Measurements from ENCODE around the gene TP73. TPM values are rescaled to one million over a fixed set of nuclear protein-coding genes. Genes with fewer than 3 reads are reported as not detected.
A peak's percentile ranks its signal among the peaks of the same experiment; 100 is the strongest.

TP73 gene
- total RNA-seq, 1 donor = under 0.01 TPM

DNA sequence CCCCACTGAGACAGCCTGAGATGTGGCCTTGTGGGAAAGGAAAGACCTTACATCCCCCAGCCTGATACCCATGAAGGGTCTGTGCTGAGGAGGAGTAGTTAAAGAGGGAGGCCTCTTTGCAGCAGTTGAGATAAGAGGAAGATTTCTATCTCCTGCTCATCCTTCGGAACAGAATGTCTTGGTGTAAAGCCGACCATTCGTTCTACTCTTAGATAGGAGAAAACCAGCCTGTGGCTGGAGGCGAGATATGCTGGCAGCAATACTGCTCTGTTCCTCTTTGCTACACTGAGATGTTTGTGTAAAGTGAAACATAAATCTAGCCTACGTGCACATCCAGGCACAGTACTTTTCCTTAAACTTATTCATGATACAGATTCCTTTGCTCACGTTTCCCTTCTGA lies 98.4 kb downstream of the TP73 start:
- DNase-seq (ENCODE audit: low read depth in 2 of 3, low spot score in 2 of 3) = no peak

DNA sequence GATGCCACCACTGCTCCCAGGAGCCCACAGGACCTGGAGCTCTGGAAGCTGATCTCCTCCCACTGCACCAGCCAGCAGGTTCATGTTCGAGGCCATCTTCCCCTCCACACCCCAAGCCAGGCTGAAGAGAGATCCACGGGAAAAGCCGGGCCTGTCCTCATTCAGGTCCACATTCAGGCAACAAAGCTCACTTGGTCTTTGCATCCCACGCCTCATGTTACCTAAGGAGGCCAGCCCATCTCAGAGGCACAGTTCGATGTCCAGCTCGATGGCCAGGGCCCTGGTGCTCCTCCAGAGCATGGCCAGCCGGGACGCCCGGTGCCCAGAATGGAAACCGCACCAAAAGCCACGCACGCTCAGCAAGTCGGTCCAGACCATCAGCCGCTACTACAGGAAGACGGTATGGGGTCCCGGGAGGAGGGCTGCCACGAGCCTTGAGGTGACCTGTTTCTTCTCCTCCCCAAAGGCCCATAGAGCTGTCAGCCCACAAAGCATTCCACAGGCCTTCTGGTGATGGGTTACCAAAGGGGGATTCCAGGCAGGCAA lies 100.2 kb downstream of the TP73 start, which contains the start of gene CCDC27:
CCDC27 (plus strand) TSS at position 51 of the 546 bp plus-strand sequence; CDS start at position 83, 32 bp downstream.
- DNase-seq (ENCODE audit: low read depth in 2 of 3, low spot score in 2 of 3) = no peak

DNA sequence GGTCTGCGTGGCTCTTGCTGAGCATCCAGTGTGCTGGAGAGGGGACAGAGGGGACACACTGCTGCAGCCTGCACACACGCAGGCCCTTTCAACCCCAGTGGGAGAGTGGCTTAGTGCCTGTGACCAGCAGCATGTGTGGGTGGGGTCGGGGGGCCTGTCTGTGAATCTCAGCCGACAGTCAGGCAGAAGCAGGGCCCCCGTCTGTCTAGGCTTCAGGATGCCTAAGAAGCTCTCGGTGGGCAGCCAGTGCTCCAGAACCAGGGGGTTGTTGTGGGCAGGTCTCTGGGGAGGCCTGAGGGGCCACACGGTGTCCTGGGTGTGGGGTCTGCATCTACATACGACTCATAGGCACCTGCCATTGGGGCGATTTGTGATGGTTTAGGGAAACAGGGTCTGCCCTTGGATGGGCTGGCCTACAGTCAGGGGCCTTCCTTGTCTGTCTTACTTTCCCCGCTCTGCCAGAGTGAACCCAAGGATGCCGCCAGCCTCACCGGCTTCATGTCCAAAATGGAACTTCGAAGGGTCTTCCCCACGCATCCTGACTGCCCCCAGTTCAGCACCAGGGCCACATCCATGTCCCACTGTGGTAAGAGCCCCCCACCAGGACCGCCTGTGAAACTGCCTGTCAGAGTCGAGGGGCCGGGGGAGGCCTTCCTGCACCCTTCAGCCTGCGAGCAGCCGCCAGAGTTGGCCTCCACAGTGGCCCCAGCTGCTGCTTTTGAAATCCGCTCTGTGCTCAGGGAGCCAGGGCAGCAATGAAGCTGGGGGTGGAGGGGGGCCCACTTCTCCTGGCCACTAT lies 101.5 kb downstream of the TP73 start:
- DNase-seq (ENCODE audit: low read depth in 2 of 3, low spot score in 2 of 3) = no peak

DNA sequence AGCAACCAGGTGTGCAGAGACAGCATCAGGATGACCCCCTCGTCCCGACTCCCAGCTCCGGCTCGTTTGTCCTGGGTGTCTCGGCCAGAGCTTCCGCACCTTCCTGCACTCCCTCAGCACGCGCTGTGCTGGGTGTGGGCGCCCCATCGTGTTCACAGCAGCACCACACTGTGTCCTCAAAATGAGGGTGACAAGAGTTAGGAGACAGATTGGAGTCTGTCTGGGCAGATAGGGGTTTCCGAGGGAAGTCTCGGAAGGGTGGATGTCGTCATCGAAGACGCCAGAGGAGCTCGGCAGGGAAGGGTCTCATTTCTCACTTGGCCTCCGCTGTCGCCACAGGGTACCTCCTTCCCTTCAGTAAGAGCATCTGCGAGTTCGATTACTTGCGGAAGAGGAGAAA lies 104.1 kb downstream of the TP73 start:
- no peak for DNase-seq (ENCODE audit: low read depth in 2 of 3, low spot score in 2 of 3)

DNA sequence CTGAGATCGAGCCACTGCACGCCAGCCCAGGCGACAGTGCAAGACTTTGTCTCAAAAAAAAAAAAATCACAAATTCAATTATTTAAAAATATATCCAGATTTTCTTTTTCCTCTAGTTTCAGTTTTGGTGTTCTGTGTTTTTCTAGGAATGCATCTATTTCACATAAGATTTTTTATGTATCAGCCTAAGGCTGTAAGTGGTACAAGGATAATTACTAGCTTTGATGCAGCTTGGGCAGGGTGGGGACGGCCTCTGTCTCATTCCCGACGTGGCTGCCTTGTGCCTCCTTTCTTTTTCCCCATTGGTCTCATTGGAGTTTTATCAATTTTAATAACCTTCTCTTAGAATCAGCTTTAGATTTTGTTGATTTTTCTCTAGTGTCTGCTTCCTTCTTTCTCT lies 106.8 kb downstream of the TP73 start:
- DNase-seq (ENCODE audit: low read depth in 2 of 3, low spot score in 2 of 3) = no peak

DNA sequence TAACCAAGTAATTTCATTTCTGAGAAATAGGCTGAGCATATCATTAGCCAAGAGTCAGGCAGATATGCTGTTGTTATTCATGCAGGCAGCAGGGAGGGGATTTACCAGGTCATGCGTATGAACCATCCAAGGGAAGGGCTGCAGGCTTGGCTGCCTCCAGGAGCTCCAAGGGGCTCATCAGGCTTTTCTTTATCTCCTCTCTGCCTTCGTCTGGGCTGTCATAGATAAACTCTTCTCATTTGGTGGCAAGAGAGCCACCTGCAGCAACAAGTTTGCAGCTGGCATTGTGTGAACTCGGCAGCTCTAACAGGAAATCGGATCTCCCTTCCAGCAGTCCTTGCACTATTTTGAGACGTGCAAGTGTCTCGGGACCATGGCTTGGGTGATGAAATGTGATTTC lies 107.5 kb downstream of the TP73 start:
- no peak for DNase-seq (ENCODE audit: low read depth in 2 of 3, low spot score in 2 of 3)

DNA sequence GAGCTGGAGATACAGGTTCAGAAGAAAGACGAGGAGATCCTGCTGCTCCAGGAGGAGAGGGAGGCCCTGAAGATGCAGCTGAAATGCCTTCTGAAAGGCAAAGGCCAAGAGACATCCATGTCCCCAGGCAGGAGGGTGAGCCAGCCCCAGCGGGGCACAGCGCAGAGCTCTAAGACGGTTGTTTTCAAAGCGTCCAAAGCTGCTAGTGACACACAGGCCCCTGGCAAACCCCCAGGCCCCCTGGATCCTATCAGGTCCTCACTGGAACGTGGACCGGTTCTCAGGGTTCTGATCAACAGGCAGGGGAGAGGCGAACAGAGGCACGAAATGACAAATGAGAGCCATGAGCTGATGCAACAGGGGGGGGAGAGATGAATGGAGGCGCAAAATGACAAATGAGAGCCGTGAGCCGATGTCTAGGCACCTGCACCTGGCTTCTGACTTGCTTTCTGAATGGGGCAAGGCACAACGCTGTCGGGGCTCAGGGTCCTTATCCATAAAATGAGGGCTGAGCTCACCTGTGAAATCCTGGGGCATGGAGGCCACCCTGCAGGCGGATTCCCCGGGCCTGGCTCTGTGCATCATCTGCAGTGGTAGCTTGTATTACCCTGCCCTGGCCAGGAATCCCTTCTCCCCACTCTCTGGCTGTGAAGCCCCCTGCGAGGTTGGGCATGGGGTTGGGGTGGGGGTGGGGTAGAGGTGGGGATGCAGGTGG lies 109.1 kb downstream of the TP73 start:
- DNase-seq (ENCODE audit: low read depth in 2 of 3, low spot score in 2 of 3) = no peak

DNA sequence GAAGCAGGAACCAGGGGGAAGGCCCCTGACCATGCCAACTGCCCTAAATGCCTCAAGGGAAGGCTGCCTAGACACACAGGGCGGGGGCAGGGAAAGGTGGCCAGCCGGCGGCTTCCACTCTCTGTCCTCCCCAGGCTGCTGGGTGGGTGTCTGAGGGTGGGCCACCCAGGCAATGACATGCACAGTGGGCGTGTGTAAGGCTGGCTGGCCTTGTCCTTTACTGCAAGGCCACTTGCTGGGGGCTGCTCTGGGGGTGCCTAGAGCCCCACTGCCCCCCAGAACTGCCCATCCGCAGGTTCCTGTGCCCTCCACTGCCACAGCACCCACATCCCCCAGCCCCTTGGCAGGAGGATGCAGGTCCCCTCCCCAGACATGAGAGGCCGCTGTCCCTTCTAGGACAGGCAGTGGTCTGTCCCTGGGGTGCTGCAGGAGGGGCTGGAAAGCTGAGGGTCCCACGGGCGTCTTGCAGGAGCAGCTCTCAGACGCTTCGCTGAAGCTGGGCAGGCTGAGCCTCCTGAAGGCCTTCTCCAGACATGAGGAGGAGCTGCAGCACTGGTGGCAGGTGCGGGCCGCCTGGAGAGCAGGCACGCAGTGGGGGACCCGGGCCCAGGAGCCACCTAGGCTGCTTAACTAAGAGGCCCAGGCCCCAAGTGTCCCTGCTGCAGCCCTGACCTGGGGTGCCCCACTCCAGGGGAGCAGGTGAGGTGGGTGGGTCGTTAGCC lies 110.0 kb downstream of the TP73 start:
- DNase-seq (ENCODE audit: low read depth in 2 of 3, low spot score in 2 of 3) = no peak

DNA sequence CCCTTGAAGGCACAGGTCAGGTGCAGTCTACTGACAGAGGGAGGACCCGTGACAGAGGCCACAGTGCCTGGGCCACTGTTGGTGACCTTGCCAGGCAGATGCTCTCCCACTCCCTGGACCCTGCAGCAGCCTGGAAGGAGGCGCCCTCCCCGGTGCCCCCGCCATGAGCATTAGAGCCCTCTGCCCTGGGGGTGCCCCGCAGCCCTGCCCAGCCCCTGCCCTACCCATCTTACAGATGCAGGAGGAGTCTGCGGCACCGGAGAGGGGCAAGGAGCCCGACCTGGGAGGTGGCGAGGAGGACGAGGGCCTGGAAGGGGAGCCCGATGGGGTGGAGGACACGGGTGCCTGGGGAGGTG lies 110.5 kb downstream of the TP73 start:
- no peak for DNase-seq (ENCODE audit: low read depth in 2 of 3, low spot score in 2 of 3)

DNA sequence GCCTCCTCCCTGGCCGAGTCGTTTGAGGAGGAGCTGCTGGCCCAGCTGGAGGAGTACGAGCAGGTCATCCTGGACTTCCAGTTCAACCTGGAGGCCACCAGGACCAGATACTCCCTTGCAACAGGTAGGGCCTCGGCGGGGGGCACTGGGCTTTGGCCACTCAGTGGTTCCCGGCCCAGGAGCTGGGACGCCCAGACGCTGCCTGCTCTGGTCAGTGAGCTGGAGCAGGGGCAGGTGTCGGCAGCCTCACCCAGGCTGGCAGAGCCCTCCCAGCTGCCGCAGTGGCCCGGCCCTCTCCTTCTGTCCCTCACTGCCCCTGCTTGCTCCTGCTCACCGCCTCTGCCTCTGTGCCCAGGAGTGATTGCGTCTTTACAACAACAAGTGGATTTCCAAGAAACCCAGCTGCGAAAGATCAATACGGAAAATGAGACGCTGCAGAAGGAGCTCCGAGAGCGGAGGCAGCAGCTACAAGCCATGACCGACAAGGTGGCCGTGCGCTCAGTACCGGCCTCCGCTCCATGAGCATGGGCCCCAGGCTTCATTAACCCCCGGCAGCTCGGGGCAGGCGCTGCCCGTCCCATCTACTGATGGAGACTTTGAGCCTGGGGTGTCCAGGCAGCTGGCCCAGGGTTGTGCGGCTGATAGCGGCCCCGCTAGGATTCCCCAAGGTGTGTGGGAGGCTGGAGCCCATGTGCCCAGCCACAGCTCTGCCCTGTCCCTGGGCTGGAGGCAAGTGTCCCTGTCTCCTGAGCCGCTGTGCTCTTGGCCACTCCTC lies 111.2 kb downstream of the TP73 start:
- DNase-seq (ENCODE audit: low read depth in 2 of 3, low spot score in 2 of 3) = no peak

DNA sequence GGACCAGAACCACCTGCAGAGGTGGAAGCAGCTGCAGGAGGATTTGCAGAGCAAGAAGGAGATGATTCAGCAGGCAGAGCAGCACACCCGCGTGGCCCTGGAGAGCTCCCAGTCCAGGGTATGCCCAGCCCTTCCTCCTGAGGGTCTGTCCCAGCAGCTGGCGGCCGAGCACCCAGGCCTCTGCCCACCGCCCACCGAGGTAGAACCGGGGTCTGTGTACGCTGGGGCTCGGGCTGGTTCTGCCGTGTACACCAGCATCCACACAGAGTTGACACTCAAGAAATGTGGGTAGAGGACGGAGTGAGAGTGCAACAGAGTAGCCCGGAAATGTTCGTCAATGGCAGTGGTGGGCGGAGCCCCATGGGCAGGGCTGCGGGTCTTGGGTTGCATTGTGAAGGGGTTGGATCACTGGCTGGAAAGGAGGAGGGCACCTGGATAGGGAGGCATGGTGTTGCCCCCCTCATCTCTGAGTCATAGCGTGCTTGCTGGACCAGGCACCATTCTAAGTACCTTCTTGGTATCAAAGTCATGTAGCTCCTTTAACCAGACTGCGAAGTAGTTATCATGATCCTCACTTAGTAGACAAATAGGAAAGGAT lies 115.1 kb downstream of the TP73 start:
- DNase-seq (ENCODE audit: low read depth in 2 of 3, low spot score in 2 of 3) = no peak

DNA sequence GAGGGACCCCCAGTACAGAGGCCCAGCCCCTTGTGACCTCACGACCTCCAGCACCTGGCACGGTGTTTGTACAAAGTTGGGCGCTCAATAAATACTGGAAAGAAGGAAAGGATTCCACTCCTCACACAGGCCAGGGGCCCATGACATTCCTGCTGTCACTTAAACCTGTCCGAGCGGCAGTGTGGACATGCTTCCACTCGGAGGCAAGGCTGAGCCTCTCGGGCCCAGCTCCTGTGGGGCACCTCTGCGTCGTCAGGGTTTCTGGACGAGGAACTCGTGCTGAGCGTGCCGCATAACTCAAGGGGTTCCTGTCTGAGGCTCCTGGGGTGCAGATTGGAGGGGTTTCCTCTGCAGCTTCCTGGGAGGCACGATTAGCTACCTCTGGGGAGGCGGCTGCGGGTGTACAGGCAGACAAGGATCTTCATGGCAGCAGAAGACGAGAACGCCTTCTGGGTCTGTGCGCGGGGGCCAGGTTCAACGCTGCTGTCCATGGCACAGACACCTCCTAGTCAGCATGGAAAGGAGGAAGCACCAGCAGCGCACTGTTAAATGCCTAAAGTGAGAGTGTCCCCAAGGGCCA lies 116.6 kb downstream of the TP73 start:
- no peak for DNase-seq (ENCODE audit: low read depth in 2 of 3, low spot score in 2 of 3)

DNA sequence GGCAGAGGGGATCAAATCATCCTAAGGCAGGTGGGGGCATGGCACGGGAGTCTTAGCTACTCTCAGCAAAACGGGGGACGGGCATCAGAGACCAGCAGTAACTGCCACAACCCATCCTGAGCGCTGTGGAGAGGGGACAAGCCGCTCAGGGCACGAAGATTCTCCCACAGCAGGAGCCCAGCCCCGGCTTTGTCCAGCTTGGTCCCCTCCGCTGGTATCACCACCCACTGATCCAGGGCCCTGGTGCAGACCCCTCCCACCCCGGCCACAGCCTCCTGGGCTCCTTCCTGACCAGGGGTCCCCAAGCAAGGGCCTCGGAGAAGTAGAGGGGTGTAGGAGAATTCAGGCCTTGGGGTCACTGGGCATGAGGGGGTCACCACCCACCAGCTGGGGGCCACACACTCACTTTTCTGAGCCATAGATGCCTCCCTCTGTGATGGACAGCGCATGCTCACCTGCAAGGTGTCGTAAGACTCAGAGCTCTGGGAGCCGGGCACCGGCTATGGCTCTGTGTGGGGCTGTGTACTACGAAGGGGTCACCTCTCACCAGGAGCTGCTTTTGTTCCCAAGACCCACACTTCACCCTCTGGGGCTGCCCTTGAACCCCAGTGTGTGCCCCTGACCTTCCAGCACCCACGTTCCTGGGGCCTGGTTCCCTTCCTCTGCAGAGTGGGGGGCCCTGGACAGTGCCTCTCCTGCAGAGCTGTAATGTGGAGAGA lies 117.9 kb downstream of the TP73 start:
- DNase-seq (ENCODE audit: low read depth in 2 of 3, low spot score in 2 of 3) = no peak

DNA sequence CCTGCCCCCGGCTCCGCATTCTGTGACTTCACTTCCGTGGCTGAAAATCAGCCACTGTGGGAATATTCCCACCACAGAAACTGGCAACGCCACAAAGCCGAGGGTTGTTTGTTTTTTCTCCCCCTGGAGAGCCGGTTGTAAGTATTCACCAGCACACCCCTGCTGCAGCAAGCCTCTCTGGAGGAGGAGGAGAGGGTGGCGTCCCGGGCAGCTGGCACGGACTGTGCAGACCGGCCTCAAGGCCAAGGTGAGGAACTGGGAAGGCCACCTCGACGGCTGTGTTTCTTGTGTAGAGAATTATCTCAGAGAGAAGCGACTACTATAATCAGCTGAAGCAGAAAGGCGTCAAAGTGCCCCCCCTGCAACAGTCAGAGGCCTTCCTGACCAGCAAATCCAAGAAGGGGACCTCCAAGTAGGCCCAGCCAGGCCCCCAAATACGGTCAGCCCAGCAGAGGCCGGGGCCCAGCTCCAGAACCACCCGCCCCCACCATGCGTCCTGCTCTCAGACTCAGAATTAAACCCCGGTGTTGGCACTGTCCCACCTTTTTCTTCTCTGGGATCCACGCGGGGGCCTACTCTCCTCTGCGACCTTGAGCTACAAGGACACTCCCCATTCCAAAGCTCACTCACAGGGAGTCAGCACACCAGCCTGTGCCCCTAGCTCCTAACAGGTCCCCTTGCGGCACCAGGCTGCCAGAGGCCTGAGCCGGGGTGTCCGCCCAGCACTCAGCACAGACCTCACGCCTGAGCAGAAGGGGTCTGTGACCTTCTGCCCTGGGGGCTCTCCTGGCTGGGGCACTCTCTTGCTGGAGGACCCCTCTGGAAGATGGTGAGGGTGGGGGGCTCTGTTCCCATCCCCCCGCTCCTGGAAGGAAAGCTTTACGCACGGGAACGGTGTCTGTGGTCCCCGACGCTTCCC lies 119.1 kb downstream of the TP73 start:
- DNase-seq (ENCODE audit: low read depth in 2 of 3, low spot score in 2 of 3) = no peak

DNA sequence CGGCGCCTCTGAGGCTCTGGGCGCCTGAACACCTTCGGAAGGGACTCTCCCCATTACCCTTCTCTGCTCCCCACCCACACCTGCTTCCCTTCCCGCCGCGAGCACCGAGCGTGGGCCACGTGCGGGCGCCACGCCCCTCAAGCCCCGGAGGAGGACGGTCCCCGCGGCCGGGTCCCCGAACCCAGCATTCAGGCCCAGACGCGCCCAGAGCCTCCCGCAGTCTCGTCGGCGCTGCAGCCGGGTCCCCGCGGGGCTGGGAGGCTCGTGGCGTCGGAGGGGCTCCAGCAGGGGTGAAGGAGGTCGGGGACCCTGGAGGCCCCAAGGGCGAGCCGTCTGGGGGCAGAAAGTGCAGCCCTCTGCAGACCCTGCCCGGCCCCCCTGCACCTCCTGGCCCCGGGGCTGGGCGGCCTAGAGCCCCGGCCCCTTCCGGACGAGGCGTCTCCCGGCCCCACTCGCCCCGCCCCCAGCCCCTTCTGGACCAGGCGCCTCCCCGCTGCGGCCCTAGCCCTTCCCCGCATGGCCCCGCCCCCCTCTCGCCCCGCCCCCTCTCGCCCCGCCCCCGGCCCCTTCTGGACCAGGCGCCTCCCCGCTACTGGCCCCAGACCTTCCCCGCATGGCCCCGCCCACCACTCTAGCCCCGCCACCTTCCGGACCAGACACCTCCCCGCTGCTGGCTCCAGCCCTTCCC lies 119.9 kb downstream of the TP73 start:
- peak; percentile 54 to 92 (median 88) for DNase-seq (ENCODE audit: low read depth in 2 of 3, low spot score in 2 of 3)

DNA sequence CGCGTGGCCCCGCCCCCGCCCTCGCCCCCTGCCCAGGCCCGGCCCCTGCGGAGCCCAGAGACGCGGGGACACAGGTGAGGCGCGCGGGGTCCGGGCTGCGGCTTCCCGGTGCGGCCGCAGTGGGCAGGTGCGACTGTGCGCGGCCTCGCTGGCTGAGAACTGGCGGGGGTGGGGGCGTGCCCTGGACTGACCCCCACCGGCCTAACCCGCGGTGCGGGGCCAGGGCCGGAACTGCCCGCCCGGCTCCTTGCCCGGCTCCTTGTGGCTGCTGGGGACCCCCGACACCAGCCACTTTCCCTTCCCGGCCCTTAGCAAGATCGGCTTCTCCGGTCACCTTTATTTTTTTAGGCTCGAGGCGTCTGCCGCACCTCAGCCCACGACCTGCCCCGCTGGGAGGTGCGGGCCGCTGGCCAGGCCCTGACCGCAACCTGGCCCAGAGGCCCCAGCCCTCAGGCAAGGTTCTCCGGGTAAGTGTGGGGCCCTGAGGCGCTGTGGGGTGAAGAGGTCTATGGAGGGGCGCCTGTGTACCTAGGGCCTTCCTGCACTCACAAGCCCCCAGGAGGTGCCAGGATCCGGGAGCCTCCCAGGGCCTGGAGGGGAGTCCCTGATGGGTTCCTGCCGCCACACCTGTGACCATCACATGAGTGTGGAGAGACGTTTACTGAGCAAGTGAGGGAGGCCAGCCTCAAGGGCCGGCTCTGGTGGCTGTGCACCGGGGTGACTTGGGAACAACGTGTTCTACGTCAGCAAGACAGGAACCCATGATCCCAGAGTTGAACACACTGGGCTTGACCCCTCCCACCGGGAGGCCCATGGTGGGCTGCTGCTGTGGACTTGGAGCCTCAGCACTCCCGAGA lies 120.6 kb downstream of the TP73 start, which contains the start of gene SMIM1:
SMIM1 (plus strand) TSS at position 35 of the 857 bp plus-strand sequence. CDS start 2,625 bp downstream, outside the sequence.
- no peak for DNase-seq (ENCODE audit: low read depth in 2 of 3, low spot score in 2 of 3)
